Erythroblast (primary cell): ENCODE results near the gene ADAM23.

ENCODE experiments used
- GATA1 ChIP-seq: IDR thresholded peaks from 2 replicates; pipeline ENCODE4 v1.6.1; 2011; ENCODE audit warnings: low read depth, mild to moderate bottlenecking, control low read depth, low read length, moderate library complexity
- POLR2A ChIP-seq: IDR thresholded peaks from 2 replicates; pipeline ENCODE4 v1.6.1; 2011; ENCODE audit warnings: mild to moderate bottlenecking, low read length

DNA sequence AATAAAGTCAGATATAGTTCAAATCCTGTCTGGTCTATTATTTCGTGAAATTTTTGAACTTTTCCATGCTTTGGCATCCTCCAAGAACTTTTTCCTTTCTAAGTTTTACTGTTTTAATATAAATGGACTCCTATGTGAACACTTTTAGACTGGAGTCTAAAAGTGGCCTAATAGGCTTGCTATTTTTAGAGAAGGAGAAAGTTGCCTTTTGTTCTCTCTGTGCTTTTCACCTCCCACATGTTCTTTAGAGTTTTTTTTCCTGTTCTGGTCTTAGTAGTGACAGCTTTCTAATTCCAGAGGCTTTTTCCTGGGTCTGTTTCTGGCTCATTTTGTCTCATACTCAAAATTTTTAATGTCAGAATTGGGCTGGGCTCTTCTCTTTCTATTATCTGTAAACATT lies 72.2 kb downstream of the ADAM23 start:
- TF ChIP-seq POLR2A = no peak
- TF ChIP-seq GATA1 = no peak
